22Rv1 (cell line): ENCODE results near the gene C5orf47.

Experiments used
- H3K27ac ChIP-seq: fragments of 450-650 bp; 2 replicates; pipeline ENCODE4 v1.5.1; 2017
- ZFX ChIP-seq: fragments of 450-650 bp; IDR thresholded peaks from 2 replicates; pipeline ENCODE4 v1.6.1; 2017; ENCODE audit warnings: antibody characterized with exemption, borderline replicate concordance
- TF ChIP-seq, protein P1 (sequence below): fragments of 450-650 bp; IDR thresholded peaks from 2 replicates; pipeline ENCODE4 v1.5.1; 2017; ENCODE audit warnings: mild to moderate bottlenecking

Gene C5orf47

DNA sequence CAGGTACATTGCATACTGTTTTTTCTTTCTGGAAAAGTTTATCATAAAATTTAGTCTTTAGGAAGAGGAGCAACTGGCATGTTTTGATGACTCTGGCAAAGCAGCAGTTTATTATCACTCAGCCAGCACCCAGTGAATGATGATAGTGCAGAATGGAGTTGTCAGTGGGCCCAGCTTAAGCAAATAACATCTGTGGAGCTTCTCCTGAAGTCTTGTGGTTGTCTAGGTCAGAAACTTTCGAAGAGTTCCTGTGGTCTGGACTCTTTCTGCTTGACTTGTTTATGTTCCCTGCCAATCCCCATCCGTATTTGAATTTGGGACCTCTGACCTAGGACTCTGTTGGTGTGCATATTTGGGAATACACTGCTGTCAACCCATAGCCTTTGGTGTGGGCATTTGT lies 38.1 kb upstream of the C5orf47 start:
- TF ChIP-seq, protein P1, sequence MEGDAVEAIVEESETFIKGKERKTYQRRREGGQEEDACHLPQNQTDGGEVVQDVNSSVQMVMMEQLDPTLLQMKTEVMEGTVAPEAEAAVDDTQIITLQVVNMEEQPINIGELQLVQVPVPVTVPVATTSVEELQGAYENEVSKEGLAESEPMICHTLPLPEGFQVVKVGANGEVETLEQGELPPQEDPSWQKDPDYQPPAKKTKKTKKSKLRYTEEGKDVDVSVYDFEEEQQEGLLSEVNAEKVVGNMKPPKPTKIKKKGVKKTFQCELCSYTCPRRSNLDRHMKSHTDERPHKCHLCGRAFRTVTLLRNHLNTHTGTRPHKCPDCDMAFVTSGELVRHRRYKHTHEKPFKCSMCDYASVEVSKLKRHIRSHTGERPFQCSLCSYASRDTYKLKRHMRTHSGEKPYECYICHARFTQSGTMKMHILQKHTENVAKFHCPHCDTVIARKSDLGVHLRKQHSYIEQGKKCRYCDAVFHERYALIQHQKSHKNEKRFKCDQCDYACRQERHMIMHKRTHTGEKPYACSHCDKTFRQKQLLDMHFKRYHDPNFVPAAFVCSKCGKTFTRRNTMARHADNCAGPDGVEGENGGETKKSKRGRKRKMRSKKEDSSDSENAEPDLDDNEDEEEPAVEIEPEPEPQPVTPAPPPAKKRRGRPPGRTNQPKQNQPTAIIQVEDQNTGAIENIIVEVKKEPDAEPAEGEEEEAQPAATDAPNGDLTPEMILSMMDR: no peak
- no peak for TF ChIP-seq ZFX
- H3K27ac ChIP-seq: no peak overlapping the region

DNA sequence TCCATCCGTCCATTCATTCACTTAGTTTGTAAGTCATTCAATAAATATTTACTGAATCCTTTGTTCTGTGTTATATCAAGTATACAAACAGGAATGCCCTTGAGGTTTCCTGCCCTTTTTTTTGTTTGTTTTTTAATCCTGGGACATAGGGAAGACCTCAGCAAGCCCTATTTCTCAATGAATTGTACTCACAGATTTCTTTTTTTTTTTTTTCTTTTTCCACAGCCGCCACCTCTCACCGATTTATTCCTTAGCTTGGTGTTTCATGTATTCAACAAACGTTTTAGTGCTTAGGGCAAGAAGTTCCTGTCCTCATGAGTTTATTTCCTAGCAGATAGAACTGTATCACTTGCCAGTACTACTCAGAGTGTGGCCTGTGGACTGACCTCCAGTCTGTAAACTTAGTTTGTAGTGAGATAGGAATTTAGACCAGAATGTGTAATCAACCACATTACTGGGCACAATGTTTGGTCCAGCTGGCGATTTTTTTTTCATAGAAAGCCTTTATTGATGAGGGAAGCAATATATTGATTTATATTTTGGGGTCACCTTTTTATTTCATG lies 35.4 kb upstream of the C5orf47 start:
- peak overlapping the region; percentile 56 for H3K27ac ChIP-seq
- TF ChIP-seq, protein P1: no peak
- no peak for TF ChIP-seq ZFX

DNA sequence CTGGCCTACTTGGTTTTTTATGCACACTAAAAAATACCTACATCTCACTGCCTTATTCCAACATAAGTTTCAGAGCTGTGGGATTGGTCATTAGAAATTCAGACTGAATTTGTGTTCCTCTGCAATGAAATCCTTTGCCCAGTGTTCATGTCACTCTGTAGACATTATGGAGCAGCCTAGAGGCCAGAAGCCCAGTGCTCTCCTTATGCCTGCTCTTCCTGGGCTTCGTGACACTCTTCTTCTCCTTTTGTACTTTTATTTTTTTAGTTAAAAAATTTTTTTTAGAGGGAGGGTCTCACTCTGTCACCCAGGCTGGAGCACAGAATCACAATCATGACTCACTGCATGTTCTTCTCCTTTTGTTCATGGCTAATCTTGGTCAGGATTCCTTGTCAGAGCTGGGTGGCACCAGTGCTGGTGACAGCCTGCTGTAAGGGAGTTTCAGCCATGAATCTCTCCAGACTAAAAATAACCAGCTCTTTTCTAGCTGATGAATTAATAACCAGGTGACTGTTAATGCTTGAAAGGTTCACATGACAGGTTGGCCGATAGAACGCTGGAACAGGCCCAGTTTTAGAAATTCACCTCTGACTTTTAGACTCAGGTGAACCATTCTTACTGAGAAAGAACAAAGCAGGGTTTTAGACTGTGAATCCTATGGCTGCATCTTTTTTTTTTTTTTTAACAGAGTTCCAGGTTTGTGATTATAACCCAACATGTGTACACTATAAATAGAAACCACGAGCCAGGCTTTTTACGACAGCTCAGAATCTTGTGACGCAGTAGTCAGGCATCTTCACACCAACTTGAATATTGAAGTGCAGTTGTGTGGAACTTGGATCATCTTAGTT lies 34.1 kb upstream of the C5orf47 start:
- H3K27ac ChIP-seq: no peak overlapping the region
- no peak for TF ChIP-seq ZFX
- TF ChIP-seq, protein P1: no peak

DNA sequence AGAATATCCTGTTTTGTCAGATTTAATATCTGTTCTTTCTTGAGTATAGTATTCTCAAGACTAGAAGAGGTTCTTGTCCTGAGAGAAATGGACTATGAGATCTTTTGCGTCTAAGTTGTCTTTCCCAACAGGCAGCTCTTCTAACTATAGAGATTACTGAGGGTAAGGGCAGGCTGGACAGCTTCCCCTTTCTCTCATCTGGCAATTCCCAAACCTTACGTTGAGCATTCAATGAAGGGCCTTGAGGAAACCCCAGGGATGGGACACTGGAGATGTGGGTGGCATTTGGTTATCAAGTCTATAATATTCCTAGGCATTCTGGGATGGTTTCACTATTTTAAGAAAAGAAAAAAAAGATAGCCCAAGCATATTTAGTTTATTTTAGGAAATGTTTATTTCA lies 28.0 kb upstream of the C5orf47 start:
- TF ChIP-seq, protein P1: no peak
- no peak for TF ChIP-seq ZFX
- H3K27ac ChIP-seq: no peak overlapping the region

DNA sequence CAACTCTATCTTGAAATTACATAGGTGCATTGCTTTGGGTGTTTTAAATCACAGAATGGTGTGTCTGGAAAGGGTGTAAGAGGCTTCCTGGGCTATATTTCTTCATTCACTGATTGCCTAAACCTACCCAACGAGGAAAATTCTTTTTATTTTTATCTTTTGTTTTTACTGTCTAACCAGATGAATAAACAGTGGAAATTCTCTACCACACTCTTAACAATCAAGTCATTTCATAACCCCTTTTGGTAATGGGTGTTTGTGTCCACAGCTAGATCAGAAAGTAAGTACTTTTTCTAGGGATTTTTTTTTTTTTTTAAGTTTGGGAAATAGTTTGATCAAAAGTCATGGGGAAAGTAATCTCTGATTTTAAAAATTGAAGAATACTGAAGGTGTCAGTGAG lies 27.6 kb upstream of the C5orf47 start:
- TF ChIP-seq ZFX: no peak
- TF ChIP-seq, protein P1: no peak
- H3K27ac ChIP-seq: no peak overlapping the region

DNA sequence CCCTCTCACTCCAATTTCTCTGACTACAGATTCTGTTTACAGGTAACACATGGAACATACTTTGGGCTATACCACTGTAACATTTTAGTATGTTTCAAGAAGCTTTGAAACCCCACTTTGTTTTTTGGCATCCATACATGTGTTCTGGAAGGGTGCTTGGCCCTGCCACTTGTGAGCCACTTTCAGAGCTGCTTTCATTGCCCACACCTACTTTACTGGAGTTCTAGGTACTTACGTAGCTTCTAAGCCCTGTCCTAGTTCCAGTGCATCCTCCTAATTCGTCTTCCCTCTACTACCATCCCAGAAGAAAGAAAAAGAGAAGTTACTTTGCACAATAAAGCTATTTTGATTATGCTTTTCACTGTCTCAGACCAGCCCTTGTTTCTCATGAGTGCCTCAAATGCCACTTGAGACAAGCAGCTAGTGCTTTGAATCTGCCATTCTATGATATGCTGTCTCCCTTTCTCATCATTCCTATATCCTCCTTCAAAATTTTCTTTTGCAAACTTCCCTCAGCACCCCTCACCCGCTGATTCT lies 26.5 kb upstream of the C5orf47 start:
- H3K27ac ChIP-seq: no peak overlapping the region
- no peak for TF ChIP-seq ZFX
- TF ChIP-seq, protein P1: no peak
